ENCODE data around the gene EHBP1L1.

Gene EHBP1L1

GRCh38 chr11:65558930-65559509 is 16.8 kb upstream of the EHBP1L1 start:
- Histone ChIP-seq H3K4me1 (ENCODE audit: control insufficient read depth in 1 of 2, insufficient read depth in 2 of 2, low read length in 2 of 2) (peaks cover 37 to 45% of the 10 kb centered on the region in 2 experiments), H3K27ac (ENCODE audit: low read depth, low read length) (peak overlapping the region; percentile 37), H3K14ac (ENCODE audit: low read length) (peak overlapping the region; percentile 80), H4K12ac (ENCODE audit: low read depth, low read length) (peak overlapping the region; percentile 57), H3K36me3 (ENCODE audit: control insufficient read depth in 1 of 2, insufficient read depth in 2 of 2, low read length in 2 of 2) (no peaks in the 10 kb centered on the region), H2BK5ac (ENCODE audit: low read depth, low read length, poor library complexity) (peak overlapping the region; percentile 38), H3K27me3 (ENCODE audit: insufficient read depth, low read length) (no peaks in the 10 kb centered on the region), H3K18ac (ENCODE audit: low read length) (peak overlapping the region; percentile 78), H2AK5ac (ENCODE audit: low read length) (peak overlapping the region; percentile 33), H3K4me3 (ENCODE audit: low read depth, low read length) (no peak overlapping the region), H3K9ac (ENCODE audit: low read length) (no peak overlapping the region), H4K91ac (ENCODE audit: low read depth, low read length) (peak overlapping the region; percentile 93), H4K8ac (ENCODE audit: low read depth, low read length) (peak overlapping the region; percentile 92), H2BK120ac (ENCODE audit: insufficient read depth, low read length, poor library complexity) (peak overlapping the region; percentile 67), H3K23ac (ENCODE audit: low read length) (no peak overlapping the region), H2BK12ac (ENCODE audit: low read length) (peak overlapping the region; percentile 20), H2AFZ (ENCODE audit: insufficient read depth, low read length, poor library complexity) (peak overlapping the region; percentile 75), H3K79me1 (ENCODE audit: low read length) (peaks cover 27% of the 10 kb centered on the region), H3K9me3 (ENCODE audit: insufficient read depth, low read depth, low read length) (no peaks in the 10 kb centered on the region), H3K4me2 (ENCODE audit: low read length) (peak overlapping the region; percentile 46), H3K79me2 (ENCODE audit: control insufficient read depth, insufficient read depth, low read length, poor library complexity) (peaks cover 6% of the 10 kb centered on the region), H3K4ac (ENCODE audit: low read depth, low read length) (peak overlapping the region; percentile 14)
- no CpG with 5 or more reads among the region's 19 CpGs for WGBS (ENCODE audit: extremely low coverage, insufficient coverage, insufficient read length)
- no peak for DNase-seq

DNA sequence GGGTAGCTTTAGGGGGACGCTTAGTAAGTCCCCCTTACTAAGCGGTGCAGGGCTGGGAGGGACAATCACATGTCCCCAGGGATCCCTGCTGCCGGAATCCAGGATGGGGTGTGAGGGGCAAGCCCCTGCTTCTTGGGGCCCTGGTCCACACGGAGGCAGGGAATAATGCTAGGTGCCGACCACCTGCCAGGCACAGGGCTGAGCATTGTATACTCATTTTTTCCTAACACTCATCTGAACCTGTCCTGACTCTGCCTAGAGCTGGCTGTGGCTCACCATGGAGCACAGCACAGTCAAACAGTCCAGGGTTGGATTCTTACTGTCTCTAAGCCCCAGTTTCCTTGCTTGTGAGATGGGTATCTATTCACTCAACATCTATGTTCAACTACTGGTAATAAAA is 16.3 kb upstream of the EHBP1L1 start:
- peaks cover 34 to 44% of the 10 kb centered on the region in 2 experiments for H3K4me1 ChIP-seq (ENCODE audit: control insufficient read depth in 1 of 2, insufficient read depth in 2 of 2, low read length in 2 of 2)
- H3K79me1 ChIP-seq (ENCODE audit: low read length): peaks cover 27% of the 10 kb centered on the region
- no peak overlapping the region for H3K9ac ChIP-seq (ENCODE audit: low read length)
- H3K27me3 ChIP-seq (ENCODE audit: insufficient read depth, low read length): no peaks in the 10 kb centered on the region
- H3K23ac ChIP-seq (ENCODE audit: low read length): no peak overlapping the region
- H4K91ac ChIP-seq (ENCODE audit: low read depth, low read length): peak overlapping the region; percentile 93
- no peak overlapping the region for H4K12ac ChIP-seq (ENCODE audit: low read depth, low read length)
- H3K36me3 ChIP-seq (ENCODE audit: control insufficient read depth in 1 of 2, insufficient read depth in 2 of 2, low read length in 2 of 2): no peaks in the 10 kb centered on the region
- WGBS (ENCODE audit: extremely low coverage, insufficient coverage, insufficient read length): no CpG with 5 or more reads among the region's 5 CpGs
- H3K4ac ChIP-seq (ENCODE audit: low read depth, low read length): no peak overlapping the region
- H2AFZ ChIP-seq (ENCODE audit: insufficient read depth, low read length, poor library complexity): no peak overlapping the region
- peak overlapping the region; percentile 67 for H2BK120ac ChIP-seq (ENCODE audit: insufficient read depth, low read length, poor library complexity)
- H2AK5ac ChIP-seq (ENCODE audit: low read length): peak overlapping the region; percentile 33
- no peak overlapping the region for H3K4me3 ChIP-seq (ENCODE audit: low read depth, low read length)
- peak overlapping the region; percentile 92 for H4K8ac ChIP-seq (ENCODE audit: low read depth, low read length)
- H3K18ac ChIP-seq (ENCODE audit: low read length): no peak overlapping the region
- peak overlapping the region; percentile 80 for H3K14ac ChIP-seq (ENCODE audit: low read length)
- peak overlapping the region; percentile 36 for H3K27ac ChIP-seq (ENCODE audit: low read depth, low read length)
- DNase-seq: no peak
- H2BK12ac ChIP-seq (ENCODE audit: low read length): peak overlapping the region; percentile 20
- no peaks in the 10 kb centered on the region for H3K9me3 ChIP-seq (ENCODE audit: insufficient read depth, low read depth, low read length)
- H2BK5ac ChIP-seq (ENCODE audit: low read depth, low read length, poor library complexity): peak overlapping the region; percentile 38
- H3K79me2 ChIP-seq (ENCODE audit: control insufficient read depth, insufficient read depth, low read length, poor library complexity): peaks cover 6% of the 10 kb centered on the region
- no peak overlapping the region for H3K4me2 ChIP-seq (ENCODE audit: low read length)

DNA sequence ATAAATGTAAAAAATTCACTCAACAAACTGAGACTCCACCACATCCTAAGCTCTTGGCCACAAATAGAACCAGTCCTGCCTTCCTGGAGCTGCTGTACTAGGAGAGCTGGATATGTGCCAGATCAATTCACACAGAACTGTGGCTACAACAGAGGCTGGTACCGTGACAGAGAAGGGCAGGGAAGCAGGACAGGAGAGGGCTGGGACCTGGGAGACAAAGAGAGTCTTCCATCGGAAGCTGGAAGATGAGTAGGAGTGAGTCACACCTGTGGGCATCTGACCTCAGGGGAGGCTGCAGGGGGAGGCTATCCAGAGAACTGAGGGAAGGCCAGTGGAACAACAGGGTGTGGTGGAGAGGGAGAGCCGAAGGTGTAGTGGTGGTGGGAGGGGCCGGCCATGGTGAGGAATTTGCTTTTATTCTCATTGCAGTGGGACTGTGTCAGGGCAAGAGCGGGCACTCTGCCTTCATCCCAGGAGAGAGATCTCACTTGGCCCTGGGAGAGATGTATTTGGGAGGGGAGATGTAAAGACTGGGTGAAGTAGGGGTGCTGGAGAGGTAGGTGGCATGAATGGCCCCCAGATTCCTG is 15.8 kb upstream of the EHBP1L1 start:
- no CpG with 5 or more reads among the region's 5 CpGs for WGBS (ENCODE audit: extremely low coverage, insufficient coverage, insufficient read length)
- Histone ChIP-seq H3K4ac (ENCODE audit: low read depth, low read length) (no peak overlapping the region), H3K36me3 (ENCODE audit: control insufficient read depth in 1 of 2, insufficient read depth in 2 of 2, low read length in 2 of 2) (no peaks in the 10 kb centered on the region), H4K8ac (ENCODE audit: low read depth, low read length) (no peak overlapping the region), H2AK5ac (ENCODE audit: low read length) (peak overlapping the region; percentile 29), H4K91ac (ENCODE audit: low read depth, low read length) (peak overlapping the region; percentile 13), H3K79me1 (ENCODE audit: low read length) (peaks cover 27% of the 10 kb centered on the region), H3K18ac (ENCODE audit: low read length) (peak overlapping the region; percentile 12), H2BK5ac (ENCODE audit: low read depth, low read length, poor library complexity) (no peak overlapping the region), H2BK120ac (ENCODE audit: insufficient read depth, low read length, poor library complexity) (no peak overlapping the region), H3K4me1 (ENCODE audit: control insufficient read depth in 1 of 2, insufficient read depth in 2 of 2, low read length in 2 of 2) (peaks cover 32 to 42% of the 10 kb centered on the region in 2 experiments), H3K23ac (ENCODE audit: low read length) (no peak overlapping the region), H3K27ac (ENCODE audit: low read depth, low read length) (peak overlapping the region; percentile 52), H4K12ac (ENCODE audit: low read depth, low read length) (no peak overlapping the region), H3K27me3 (ENCODE audit: insufficient read depth, low read length) (no peaks in the 10 kb centered on the region), H3K14ac (ENCODE audit: low read length) (no peak overlapping the region), H3K9me3 (ENCODE audit: insufficient read depth, low read depth, low read length) (no peaks in the 10 kb centered on the region), H3K4me2 (ENCODE audit: low read length) (peak overlapping the region; percentile 3), H3K9ac (ENCODE audit: low read length) (no peak overlapping the region), H3K4me3 (ENCODE audit: low read depth, low read length) (no peak overlapping the region), H2AFZ (ENCODE audit: insufficient read depth, low read length, poor library complexity) (no peak overlapping the region), H3K79me2 (ENCODE audit: control insufficient read depth, insufficient read depth, low read length, poor library complexity) (peaks cover 6% of the 10 kb centered on the region), H2BK12ac (ENCODE audit: low read length) (peak overlapping the region; percentile 14)
- DNase-seq: peak; percentile 95 to 96

DNA sequence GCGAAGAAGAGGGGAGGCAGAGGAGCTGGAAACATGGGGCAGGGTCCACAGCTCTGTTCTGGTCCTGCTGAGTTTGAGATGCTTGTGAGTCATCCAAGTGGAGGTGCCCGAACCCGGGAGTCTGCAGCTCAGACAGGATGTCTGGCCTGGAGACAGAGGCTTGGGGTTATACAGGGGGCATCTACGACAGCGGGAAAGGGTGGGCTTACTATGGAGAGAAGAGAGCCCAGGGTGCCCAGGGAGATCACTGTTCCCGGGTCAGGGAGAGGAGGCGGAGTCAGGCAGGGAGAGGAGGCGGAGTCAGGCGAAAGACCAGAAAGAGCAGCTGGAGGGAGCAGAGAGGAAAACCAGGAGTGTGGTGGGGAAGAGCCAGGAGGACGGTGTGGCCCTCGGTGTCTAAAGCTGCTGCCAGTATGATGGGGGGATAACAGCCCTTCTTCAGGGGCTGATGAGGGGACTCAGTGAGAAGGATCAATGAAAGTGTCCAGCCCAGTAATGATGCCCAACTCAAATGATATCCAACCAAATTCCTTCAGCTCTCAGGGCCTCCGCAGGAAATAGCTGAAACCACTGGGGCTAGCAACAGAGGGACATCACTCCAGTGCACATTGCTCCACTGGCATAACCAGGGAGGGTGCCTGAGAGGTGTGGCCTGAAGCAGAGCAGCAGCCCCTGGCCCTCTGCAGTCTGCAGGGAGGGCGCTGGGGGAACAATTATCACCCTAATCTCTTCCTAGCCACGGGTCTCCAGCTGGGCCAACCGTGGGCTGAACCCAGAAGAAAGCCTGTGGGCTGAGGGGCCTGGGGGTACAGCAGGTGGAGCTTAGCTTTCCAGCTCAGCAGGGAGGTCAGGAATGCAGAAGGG is 15.1 kb upstream of the EHBP1L1 start:
- Histone ChIP-seq H3K27ac (ENCODE audit: low read depth, low read length) (peak overlapping the region; percentile 52), H3K79me2 (ENCODE audit: control insufficient read depth, insufficient read depth, low read length, poor library complexity) (peaks cover 6% of the 10 kb centered on the region), H3K9me3 (ENCODE audit: insufficient read depth, low read depth, low read length) (no peaks in the 10 kb centered on the region), H3K4me1 (ENCODE audit: control insufficient read depth in 1 of 2, insufficient read depth in 2 of 2, low read length in 2 of 2) (peaks cover 25 to 38% of the 10 kb centered on the region in 2 experiments), H3K4me2 (ENCODE audit: low read length) (peak overlapping the region; percentile 3), H3K9ac (ENCODE audit: low read length) (no peak overlapping the region), H4K12ac (ENCODE audit: low read depth, low read length) (no peak overlapping the region), H3K14ac (ENCODE audit: low read length) (no peak overlapping the region), H3K23ac (ENCODE audit: low read length) (no peak overlapping the region), H4K8ac (ENCODE audit: low read depth, low read length) (peak overlapping the region; percentile 1), H3K36me3 (ENCODE audit: control insufficient read depth in 1 of 2, insufficient read depth in 2 of 2, low read length in 2 of 2) (no peaks in the 10 kb centered on the region), H2BK12ac (ENCODE audit: low read length) (peak overlapping the region; percentile 47), H3K18ac (ENCODE audit: low read length) (peak overlapping the region; percentile 46), H2AFZ (ENCODE audit: insufficient read depth, low read length, poor library complexity) (no peak overlapping the region), H2BK5ac (ENCODE audit: low read depth, low read length, poor library complexity) (no peak overlapping the region), H2AK5ac (ENCODE audit: low read length) (peak overlapping the region; percentile 71), H3K79me1 (ENCODE audit: low read length) (peaks cover 27% of the 10 kb centered on the region), H2BK120ac (ENCODE audit: insufficient read depth, low read length, poor library complexity) (no peak overlapping the region), H3K4ac (ENCODE audit: low read depth, low read length) (no peak overlapping the region), H4K91ac (ENCODE audit: low read depth, low read length) (peak overlapping the region; percentile 61), H3K27me3 (ENCODE audit: insufficient read depth, low read length) (no peaks in the 10 kb centered on the region), H3K4me3 (ENCODE audit: low read depth, low read length) (no peak overlapping the region)
- DNase-seq: peak in 1 of 2 donors; percentile 28
- no CpG with 5 or more reads among the region's 15 CpGs for WGBS (ENCODE audit: extremely low coverage, insufficient coverage, insufficient read length)

Measured in trophoblast cell (in vitro differentiated cells and primary cell).